NCI-H146 (cell line): Measurements from ENCODE around the gene FGR.
"Not testable (repeated sequence)": the region's sequence is repeated elsewhere in the genome, so short reads cannot be mapped to it uniquely, and the experiment has no call there.

Experiments used
- DNase-seq: peaks from one replicate; lab custom pipeline; 2025; lab: John Stamatoyannopoulos, UW

The FGR gene

DNA sequence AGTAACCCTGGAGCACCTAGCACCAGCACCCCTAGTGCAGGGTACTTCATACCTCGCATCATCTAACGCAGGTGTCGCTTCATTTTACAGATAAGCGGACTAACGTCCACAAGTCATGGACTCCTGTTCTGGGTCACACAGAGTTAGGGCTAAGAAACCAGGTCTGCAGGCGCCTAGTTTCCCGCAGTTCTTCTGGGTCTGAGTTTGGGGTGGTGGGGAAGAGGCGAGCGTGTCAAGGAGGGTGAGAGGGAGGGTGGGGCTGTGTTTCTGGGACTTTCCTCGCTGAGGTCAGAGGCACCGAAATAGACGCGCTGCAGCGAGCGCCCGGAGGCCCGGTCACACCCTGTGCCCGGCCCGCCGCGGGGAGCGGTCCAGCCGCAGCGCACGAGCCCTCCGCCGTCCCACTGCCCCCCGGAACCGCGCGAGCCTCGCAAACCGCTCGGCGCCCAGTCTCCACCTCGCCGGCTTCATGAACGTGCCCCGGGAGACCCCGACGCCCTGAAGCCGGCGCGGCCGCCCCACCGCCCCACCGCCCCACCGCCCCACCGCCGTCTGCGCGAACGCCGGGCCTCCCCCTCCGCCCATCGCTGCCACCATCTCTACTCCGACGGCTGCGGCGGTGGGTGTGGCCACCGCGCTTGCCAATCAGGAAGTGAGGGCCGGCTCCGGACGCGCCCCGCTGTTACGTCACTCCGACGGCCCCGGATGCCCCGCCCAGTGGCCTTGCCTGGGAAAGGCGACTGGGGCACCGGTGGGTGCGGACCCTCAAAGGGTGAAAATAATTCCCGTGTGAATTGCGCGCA lies 24.7 kb upstream of the FGR start:
- DNase-seq: peak; percentile 82

DNA sequence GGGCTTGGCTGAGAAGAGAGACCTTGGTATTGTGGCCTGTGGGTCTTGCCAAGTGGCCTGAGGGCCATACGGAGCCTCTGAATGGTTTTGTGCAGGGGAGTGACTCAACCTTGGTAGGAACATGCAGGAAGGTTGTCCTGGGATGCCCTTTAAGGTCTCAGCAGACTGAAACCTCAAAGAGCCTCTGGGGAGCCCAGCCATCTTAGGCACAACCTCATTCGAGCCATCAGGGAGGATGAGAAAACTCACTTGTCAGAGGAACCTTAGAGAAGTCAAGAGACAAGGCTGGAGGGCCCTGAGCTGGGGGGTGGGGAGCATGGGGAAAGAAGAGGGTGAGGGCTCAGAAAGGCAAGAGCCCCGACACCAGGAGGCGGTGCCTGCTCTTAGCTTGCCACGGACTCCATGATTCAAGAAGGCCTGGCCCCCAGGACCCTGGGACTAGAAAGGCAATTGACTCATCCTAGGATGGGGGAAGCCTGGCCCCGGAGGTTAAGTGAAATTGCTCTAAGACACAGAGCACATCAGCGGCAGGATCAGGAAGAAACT lies 24.0 kb upstream of the FGR start:
- DNase-seq: no peak

DNA sequence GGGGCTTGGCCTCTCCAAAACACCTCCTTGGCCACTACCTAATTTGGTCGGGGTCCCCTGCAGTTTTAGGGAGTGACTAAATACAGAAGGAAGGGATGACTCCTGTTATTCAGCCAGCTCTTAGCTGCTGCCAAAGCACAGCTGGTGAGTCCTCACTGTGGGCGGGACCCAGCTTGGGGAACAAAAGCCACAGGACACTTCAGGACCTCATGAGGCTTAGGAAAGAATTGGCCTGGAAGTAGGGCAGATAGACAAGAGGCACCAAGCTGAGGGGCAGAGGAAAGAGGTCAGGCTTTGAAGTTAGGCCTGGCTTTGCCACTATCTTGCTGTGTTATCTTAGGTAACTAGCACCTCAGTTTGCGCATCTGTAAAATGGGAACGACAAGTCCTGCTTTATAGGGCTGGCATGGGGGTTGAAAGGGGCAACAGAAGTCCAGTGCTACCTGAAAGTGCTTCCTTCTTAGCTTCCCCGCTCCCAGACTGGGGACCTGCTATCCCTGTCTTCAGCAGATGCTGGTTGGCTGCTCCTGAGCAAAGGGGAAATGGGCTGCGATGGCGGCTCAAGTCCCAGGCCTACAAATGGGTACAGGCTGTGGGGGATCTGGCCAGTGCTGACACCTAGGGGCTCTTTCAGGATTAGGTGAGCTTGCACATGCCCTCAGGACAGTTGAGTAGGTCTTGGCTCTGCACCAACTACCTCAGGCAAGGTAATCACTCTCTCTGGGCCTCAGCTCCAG lies 21.3 kb upstream of the FGR start:
- peak; percentile 5 for DNase-seq

DNA sequence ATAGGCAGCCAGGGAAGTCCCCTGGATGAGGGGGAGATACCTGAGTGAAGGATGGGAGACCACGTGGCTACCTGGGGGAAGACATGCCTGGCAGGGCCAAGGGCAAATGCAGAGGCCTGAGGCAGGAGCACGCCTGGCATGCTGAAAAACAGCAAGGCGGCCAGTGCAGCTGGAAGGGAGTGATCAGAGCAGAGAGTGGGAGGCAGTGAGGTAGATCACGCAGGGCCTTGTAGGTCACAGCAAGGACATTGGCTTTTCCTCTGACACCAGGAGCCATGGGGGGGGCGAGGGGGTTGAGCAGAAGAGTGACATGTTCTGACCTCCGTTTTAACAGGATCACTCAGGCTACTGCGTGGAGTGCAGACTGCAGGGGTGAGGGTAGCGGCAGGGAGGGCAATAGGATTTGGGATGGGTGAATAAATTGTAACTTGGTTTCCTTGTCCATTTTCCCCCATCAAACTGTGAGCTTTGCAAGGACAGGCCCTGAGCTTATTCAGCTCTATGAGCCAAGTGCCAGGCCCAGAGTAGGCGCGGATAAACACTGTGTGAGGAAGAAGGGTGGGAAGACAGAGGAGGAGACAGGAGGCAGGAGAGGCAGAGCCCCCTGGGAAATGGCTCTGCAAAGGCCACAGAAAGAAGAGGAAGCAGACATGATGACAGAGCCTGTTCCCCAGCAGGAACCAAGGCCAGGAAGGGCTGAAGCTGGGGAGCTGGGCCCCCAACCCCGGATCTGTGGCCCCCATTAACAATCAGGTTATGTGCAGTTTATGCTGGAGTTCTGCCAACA lies 20.4 kb upstream of the FGR start:
- no peak for DNase-seq

DNA sequence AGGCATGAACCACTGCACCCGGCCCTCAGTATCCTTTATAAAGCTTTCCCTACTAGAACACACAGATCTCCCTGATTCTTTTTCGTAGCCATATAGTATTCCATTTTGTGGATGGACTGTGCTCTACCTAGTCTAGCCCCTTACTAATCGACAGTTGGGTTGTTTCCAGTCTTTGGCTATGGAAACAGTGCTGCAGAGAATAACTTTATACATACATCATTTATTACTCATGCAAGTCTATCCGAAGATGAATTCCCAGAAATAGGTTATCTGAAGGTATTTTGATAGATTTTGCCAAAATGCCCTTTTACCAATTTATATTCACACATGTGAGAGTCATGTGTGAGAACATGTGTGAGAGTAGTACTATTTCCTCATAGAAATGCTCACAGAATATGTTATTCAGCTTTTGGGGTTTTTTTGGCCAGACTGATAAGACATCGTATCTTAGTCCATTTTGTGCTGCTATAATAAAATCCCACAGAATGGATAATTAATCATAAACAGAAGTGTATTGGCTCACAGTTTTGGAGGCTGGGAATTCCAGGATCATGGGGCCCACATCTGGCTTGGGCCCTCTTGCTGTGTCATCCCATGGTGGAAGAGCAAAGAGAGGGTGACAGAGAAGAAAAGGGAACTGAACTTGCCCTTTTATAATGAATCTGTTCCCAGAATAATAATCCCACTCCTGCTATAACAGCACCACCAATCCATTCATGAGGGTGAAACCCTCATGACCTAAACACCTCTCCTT lies 17.3 kb upstream of the FGR start:
- DNase-seq: no peak

DNA sequence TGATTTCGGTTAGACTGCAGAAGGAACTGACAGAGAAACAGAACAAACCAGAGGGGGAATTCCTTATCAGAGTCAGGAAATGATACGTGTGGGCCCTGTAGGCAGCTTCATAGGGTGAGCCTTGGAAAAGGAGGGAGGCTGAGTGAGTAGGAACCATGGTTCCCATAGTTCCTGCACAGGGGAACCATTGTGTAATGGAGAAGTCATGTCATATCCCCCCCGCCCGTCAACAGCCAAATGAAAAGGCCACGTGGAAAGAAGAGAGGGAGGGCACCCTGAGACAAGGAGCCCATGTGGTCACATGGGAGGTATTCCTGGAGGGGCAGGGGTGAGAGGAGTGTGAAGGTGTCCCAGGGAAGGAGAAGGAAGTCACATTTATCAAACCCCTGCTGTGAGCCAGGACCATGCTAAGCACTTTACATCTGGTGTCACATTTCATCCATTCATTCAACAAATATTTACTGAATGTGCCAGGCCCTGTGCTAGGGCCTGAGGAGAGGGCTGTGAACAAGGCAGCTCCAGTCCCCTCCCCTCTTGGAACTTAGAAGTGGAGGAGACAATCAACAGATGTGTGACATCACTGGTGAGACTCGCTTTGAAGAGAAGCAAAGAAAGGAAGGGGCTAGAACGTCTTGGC lies 15.7 kb upstream of the FGR start:
- peak; percentile 13 for DNase-seq

DNA sequence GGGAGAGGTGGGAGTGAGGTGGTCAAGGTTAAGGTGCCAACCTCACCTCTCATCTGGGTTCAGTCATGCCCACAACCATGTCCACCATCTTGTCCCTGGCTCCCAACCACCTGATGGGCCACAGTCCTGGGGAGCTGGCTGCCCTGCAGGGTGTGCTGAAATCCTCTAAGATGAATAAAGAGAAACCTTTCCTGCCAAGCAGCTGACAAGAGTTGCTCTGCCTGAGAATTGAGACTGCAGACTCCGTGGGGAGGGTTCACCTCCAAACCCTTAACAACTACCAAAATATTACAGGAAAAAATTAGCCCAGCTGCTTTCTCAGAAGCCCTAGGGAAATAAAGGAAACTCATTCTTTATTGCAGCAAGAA lies 15.2 kb upstream of the FGR start:
- no peak for DNase-seq

DNA sequence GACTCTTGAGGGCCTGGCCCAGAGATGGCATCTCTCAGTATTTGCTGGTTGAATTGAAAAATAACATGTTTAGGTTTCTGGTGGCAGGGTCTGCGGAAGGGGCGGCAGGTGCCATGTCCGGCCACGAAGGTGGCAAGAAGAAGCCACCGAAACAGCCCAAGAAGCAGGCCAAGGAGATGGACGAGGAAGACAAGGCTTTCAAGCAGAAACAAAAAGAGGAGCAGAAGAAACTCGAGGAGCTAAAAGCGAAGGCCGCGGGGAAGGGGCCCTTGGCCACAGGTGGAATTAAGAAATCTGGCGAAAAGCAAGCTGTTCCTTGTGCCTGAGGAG lies 14.3 kb upstream of the FGR start:
- DNase-seq: no peak

DNA sequence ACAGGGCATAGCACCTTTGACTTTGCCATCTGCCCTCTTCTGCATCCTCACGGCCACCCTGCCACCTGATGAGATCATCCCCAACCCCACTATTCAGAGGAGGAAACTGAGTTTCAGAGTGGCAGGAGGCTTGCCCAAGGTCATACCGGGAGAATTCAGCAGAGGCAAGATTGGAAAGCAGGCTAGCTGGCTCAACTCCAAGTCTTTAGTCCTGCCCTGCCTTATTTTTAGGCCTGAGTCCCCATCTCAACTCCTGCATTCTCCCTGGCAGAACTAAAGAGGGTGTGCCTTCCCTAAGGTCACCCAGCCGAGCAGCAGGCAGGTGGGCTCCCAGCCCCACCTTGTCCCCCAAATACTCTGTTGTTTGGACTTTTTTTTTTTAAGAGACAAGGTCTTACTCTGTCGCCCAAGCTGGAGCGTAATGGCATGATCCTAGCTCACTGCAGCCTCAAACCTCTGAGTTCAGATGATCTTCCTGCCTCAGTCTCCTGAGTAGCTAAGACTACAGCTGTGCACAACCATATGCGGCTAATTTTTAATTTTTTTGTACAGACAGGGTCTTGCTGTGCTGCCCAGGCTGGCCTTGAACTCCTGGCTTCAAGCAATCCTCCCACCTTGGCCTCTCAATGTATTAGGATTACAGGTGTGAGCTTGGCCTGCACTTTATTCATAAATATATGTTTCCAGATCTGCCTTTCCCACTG lies 13.8 kb upstream of the FGR start:
- no peak for DNase-seq

DNA sequence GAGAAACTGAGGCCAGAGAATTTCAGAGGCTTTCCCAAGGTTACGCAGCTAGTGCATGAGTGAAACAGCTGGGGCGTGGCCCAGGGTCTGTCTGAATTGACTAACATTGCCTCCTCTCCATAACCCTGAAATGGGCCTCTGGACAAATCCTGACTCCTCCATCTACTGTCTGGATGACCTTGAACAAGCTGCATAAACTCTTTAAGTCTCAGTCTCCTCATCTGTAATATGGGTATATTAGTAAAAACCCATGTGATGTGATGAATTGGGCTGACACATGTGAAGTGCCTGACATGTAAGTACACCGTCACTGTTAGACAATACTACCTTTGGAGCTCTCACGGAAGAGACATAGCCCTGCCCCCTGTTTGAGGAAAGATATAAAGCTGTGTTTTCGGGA lies 12.3 kb upstream of the FGR start:
- no peak for DNase-seq

DNA sequence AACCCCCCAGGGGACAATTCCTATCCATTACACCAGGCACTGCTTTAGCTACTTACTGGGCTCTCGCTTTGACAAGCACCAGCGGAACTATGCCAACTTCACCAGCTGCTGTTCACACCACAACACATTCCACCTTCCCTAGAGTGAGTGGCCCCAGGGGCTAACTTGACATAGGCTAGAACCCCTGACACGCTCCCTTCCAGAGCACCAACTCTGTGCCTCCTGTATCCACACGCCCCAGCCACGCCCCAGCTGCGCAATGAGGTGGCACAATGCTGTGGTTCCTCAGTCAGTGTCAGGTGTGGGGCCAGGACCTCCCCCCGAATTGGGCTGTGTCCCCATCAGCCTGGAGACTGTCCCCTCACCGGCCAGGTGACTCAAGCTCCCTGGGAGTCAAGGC lies 11.7 kb upstream of the FGR start:
- no peak for DNase-seq

DNA sequence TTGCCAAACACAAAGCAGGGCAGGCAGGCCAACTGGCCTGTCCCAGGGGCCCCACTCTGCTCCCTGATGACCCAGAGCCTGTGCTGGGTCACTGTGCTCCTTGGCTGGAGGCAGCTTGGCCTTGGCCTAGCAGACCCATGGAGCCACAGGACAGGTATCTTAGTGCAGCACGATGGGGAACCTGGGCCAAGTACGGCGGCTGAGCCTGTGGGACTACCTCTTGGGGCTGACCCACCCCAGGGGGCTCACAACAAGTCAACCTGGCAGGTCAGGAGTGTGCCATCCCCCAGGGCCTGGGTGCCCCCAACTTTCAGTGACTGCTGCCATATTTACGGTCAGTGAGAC lies 10.1 kb upstream of the FGR start:
- DNase-seq: no peak

DNA sequence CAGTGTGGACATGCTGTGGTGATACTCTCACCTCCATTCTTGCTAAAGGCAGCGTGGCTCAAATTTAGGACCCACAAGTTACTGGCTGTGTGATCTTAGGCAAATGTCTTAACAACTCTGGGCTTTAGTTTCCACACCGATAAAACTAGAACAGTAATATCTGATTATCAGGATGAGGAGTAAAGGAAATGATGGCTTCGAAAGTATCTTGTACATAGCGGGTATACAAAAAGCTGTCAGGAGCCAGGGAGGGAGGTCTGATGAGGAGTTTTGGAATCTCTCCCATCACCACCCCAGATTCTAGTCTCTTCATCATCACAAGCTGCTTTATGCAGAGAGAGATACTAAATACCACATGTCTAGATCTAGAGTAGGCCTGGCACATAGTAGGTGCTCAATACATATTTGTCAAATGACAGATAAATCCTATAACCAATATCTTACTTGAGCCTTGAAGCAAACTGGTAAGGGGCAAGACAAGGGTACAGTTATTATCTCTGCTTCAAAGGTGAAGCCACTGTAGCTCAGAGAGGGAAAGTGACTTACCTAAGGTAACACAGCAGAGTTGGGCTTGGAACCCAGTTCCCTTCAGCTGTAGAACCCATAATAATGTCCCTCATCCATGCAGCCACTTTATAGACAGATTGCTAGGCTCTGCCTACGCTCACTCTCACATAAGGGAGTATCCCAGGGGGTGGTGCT lies 9.5 kb upstream of the FGR start:
- no peak for DNase-seq

DNA sequence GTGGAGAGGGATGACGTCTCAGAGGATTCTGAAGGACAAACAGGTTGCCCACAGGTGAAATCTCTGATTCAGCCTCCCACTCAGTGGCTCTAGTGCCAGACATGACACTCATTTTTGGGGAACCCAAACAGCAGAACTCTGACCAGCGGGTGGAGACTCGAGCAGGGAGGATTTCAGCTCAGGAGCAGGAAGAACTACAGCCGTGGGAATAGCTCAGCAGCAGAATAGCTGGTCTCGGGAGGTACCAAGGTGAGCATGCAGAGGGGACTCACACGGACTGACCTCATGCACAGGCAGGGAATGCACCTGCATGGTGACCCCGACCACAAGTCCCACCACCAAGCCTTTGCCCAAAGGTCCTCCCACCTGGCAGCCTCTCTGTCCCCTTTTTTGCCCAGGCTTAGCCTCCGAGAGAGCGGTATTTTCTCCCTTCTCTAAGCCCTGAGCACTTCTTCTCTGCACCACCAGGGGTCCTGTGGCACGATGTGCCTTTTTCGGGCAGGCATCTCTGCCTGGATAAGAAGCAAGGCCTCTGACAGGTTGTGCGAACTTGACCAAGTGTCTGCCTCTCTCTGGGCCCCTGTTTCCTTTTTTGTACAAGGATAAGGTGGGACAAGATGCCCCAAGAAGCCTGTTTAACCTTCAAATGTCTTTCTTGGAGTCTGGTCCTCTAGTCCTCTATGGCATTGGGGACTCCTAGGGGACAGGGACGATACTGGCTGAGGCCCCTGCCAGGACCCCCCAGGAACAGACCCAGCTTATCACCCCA lies 8.8 kb upstream of the FGR start:
- DNase-seq: peak; percentile 22

DNA sequence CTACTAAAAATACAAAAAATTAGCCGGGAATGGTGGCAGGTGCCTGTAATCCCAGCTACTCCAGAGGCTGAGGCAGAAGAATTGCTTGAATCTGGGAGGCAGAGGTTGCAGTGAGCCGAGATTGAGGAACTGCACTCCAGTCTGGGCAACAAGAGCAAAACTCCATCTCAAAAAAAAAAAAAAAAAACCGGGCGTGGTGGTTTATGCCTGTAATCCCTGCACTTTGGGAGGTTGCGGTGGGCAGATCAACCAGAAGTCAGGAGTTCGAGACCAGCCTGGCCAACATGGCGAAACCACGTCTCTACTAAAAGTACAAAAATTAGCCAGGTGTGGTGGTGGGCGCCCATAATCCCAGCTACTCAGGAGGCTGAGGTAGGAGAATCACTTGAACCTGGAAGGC lies 5.5 kb upstream of the FGR start:
- DNase-seq: not testable (repeated sequence)

DNA sequence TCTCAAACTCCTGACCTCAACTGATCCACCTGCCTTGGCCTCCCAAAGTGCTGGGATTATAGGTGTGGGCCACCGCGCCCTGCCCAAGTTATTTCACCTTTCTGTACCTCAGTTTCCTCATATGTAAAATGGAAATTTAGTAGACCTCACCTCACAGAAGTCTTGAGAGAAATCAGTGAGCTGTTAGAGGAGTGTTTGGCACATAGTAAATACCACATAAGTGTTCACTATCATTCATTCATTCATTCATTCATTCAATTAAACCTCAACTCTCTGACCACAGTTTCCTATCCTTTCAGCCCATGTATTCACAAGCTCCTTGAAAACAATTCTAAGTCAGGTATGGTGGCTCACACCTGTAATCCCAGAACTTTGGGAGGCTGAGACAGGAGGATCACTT lies 3.8 kb upstream of the FGR start:
- DNase-seq: no peak

DNA sequence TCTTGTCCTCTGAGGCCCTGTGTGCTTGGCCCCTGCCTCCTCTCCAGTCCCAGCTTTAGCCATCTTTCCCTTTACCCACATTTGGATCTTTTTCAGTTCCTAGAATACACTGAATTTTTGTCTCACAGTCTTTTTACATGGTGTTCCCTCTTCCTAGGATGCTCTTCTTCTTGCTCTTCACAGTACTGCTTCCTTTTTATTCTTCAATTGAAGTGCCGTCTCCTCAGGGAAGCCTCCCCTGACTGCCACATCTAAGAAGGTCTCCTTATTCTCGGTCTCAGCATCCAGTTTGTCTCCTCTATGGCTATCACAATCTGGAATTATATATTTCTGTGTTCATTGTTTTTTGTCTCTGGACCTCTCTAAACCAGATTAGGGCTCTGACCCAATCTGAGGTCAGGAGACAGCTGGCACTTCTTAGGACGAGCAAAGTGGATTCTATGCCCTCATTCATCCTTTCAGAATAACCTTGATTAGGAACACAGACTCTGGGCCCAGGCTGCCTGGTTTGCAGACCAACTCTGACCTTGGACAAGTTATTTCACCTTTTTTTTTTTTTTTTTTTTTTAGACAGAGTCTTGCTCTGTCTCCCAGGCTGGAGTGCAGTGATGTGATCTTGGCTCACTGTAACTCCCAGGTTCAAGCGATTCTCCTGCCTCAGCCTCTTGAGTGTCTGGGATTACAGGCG lies 3.2 kb upstream of the FGR start:
- DNase-seq: no peak

DNA sequence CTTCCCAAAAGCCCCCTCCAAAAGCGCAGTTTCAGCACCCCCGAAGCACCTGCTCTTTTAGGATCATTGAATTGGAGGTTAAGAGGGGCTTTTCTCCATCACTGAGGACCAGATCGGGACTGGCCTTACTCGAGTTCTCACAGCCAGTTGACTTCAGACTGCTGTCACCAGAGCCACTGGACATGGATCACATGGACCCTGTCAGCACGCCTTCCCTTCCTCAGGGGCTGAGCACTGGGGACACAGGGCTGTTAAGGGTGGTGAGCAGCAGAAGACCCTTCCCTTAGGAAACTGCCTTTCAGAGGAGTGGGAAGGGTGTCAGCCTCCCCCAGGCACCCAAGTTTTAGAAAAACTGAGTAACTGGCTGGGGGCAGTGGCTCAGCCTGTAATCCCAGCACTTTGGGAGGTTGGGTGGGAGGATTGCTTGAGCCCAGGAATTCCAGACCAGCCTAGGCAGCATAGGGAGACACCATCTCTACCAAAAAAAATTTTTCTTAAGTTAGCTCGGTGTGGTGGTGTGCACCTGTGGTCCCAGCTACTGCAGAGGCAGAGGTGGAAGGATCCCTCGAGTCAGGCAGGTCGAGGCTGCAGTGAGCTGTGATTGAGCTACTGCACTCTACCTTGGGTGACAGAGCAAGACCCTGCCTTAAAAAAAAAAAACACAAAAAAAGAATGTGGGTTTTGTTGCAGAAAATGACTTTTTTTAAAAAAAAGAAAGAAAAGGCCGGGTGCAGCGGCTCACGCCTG lies 584 bp upstream of the FGR start:
- no peak for DNase-seq
